Parathyroid adenoma (tissue), 2 donors: ENCODE data around the gene RNASEH1.
"Not testable (repeated sequence)": the region's sequence is repeated elsewhere in the genome, so short reads cannot be mapped to it uniquely, and the experiment has no call there.

Experiments used
- H2AFZ ChIP-seq: fragments of 300-600 bp; sonication (generic); one replicate; pipeline ENCODE4 v1.7.0; 2017; ENCODE audit warnings: antibody characterized with exemption, mild to moderate bottlenecking
- H3K27ac ChIP-seq: fragments of 300-600 bp; sonication (generic); one replicate; pipeline ENCODE4 v1.7.0; 2017
- H3K27me3 ChIP-seq: fragments of 300-600 bp; sonication (generic); one replicate; pipeline ENCODE4 v1.7.0; 2017; ENCODE audit warnings: low read length; ENCODE audit not compliant: control insufficient read depth, insufficient read depth
- H3K36me3 ChIP-seq: fragments of 300-600 bp; sonication (generic); one replicate; pipeline ENCODE4 v1.7.0; 2017; ENCODE audit warnings: low read length; ENCODE audit not compliant: control insufficient read depth, insufficient read depth
- H3K4me1 ChIP-seq: fragments of 300-600 bp; sonication (generic); one replicate; pipeline ENCODE4 v1.7.0; 2017; ENCODE audit warnings: control low read depth
- H3K4me2 ChIP-seq: fragments of 300-600 bp; sonication (generic); one replicate; pipeline ENCODE4 v1.7.0; 2017; ENCODE audit warnings: low read length
- H3K4me3 ChIP-seq: fragments of 300-600 bp; sonication (generic); one replicate; pipeline ENCODE4 v1.7.0; 2017; ENCODE audit warnings: low read depth, low read length
- H3K79me2 ChIP-seq: fragments of 300-600 bp; sonication (generic); one replicate; pipeline ENCODE4 v1.7.0; 2017; ENCODE audit warnings: control low read depth
- H3K9ac ChIP-seq: fragments of 300-600 bp; sonication (generic); one replicate; pipeline ENCODE4 v1.7.0; 2017; ENCODE audit warnings: mild to moderate bottlenecking
- H3K9me3 ChIP-seq: fragments of 300-600 bp; sonication (generic); one replicate; pipeline ENCODE4 v1.7.0; 2017; ENCODE audit warnings: low read length; ENCODE audit not compliant: control insufficient read depth
- TF ChIP-seq, protein P1 (sequence below): fragments of 300-600 bp; sonication (generic); IDR thresholded peaks from one replicate; pipeline ENCODE4 v1.7.0; 2017; ENCODE audit warnings: antibody characterized with exemption, mild to moderate bottlenecking
- donor health status: primary hyperparathyroidism.

The RNASEH1 gene

DNA sequence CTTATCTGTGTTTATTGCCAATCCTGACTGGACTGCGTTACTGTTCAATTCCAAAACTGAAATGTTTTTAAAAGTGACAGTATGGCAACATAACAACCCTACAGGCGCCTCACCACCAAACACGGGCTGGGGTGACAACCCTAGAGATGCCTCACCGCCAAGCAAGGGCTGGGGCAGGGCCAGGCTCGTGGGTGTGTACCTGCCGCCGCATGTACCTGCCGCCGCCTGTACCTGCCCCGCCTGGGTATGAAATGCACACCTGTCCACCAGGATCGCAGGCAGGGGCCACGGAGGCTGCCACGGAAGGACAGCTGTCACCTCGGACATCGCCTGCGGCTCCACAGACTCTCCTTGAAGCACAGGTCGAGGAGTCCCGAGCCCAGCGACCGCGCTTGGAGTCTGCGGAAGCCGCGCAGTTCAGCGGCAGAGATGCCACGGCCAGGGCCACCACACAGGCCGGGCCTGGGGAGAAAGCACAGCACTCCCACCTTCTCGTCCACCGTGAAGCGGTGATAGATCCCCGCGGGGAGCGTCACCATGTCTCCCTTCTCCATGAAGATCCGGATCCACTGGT, 57.7 kb downstream of the RNASEH1 start:
- no peak overlapping the region for H3K4me2 ChIP-seq
- TF ChIP-seq, protein P1, sequence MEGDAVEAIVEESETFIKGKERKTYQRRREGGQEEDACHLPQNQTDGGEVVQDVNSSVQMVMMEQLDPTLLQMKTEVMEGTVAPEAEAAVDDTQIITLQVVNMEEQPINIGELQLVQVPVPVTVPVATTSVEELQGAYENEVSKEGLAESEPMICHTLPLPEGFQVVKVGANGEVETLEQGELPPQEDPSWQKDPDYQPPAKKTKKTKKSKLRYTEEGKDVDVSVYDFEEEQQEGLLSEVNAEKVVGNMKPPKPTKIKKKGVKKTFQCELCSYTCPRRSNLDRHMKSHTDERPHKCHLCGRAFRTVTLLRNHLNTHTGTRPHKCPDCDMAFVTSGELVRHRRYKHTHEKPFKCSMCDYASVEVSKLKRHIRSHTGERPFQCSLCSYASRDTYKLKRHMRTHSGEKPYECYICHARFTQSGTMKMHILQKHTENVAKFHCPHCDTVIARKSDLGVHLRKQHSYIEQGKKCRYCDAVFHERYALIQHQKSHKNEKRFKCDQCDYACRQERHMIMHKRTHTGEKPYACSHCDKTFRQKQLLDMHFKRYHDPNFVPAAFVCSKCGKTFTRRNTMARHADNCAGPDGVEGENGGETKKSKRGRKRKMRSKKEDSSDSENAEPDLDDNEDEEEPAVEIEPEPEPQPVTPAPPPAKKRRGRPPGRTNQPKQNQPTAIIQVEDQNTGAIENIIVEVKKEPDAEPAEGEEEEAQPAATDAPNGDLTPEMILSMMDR: no peak
- no peak overlapping the region for H3K9ac ChIP-seq
- H3K9me3 ChIP-seq: no peaks in the 10 kb centered on the region
- H3K36me3 ChIP-seq: no peaks in the 10 kb centered on the region
- no peak overlapping the region for H3K27ac ChIP-seq
- H2AFZ ChIP-seq: no peak overlapping the region
- H3K79me2 ChIP-seq: no peaks in the 10 kb centered on the region
- no peaks in the 10 kb centered on the region for H3K4me1 ChIP-seq
- no peaks in the 10 kb centered on the region for H3K27me3 ChIP-seq
- H3K4me3 ChIP-seq: no peak overlapping the region

GRCh38 chr2:3498783-3499394, 59.2 kb downstream of the RNASEH1 start:
- Histone ChIP-seq H2AFZ (no peak overlapping the region), H3K9me3 (no peaks in the 10 kb centered on the region), H3K9ac (no peak overlapping the region), H3K4me3 (no peak overlapping the region), H3K79me2 (no peaks in the 10 kb centered on the region), H3K36me3 (no peaks in the 10 kb centered on the region), H3K27me3 (no peaks in the 10 kb centered on the region), H3K4me1 (peaks cover 4% of the 10 kb centered on the region), H3K4me2 (no peak overlapping the region), H3K27ac (no peak overlapping the region)
- TF ChIP-seq, protein P1: no peak

GRCh38 chr2:3496708-3497080, 61.4 kb downstream of the RNASEH1 start:
- not testable (repeated sequence) for H3K79me2 ChIP-seq, H3K9me3 ChIP-seq, H3K27me3 ChIP-seq, H2AFZ ChIP-seq, H3K4me1 ChIP-seq, H3K9ac ChIP-seq, H3K36me3 ChIP-seq, H3K4me3 ChIP-seq, H3K27ac ChIP-seq, H3K4me2 ChIP-seq
